NT2/D1 (cell line): Measurements from ENCODE around the gene ST6GALNAC1.

ENCODE experiments used
- SUZ12 ChIP-seq: IDR thresholded peaks from 2 replicates; pipeline ENCODE4 v1.6.1; 2011; ENCODE audit not compliant: insufficient read length, insufficient read depth; ENCODE audit errors: extremely low read depth
- YY1 ChIP-seq: IDR thresholded peaks from 2 replicates; pipeline ENCODE4 v1.6.1; 2011; ENCODE audit not compliant: insufficient read length, insufficient read depth
- ZNF274 ChIP-seq: IDR thresholded peaks from 2 replicates; pipeline ENCODE4 v1.6.1; 2011; ENCODE audit warnings: mild to moderate bottlenecking, low read depth, low read length

DNA sequence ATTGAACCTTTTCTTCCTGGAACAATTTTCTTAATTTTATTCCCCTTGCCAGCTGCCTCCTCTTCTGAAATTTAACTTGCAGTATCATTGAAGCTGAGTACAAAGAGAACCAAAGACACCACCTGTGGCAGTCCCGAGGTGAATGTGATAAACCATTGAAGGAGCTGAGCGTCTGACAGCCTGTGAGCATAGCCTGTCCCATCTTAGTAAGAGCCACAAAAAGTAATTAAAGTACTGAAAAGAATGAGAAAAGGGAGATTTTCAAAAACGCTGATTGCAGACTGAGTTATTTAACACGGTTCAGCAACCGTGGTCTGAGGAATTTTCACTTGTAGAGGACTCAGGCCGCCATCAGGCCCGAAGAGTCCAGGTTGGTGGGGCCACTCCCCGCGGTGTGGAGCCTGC, 27.2 kb upstream of the ST6GALNAC1 start:
- TF ChIP-seq YY1, result no peak
- no peak for TF ChIP-seq ZNF274
- no peak for TF ChIP-seq SUZ12
